ENCODE results near the gene HOXD10.

HOXD10 gene

DNA sequence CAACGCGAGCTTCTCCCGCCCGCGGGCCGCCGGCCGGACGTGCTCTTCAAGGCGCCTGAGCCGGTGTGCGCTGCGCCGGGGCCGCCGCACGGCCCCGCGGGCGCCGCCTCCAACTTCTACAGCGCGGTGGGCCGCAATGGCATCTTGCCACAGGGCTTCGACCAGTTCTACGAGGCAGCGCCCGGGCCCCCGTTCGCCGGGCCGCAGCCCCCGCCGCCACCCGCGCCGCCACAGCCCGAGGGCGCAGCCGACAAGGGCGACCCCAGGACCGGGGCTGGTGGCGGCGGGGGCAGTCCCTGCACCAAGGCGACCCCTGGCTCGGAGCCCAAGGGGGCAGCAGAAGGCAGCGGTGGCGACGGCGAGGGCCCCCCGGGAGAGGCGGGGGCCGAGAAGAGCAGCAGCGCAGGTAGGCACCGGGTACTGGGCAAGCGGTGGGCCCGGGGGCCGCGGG is 8.8 kb upstream of the HOXD10 start:
- DNase-seq: no peak

DNA sequence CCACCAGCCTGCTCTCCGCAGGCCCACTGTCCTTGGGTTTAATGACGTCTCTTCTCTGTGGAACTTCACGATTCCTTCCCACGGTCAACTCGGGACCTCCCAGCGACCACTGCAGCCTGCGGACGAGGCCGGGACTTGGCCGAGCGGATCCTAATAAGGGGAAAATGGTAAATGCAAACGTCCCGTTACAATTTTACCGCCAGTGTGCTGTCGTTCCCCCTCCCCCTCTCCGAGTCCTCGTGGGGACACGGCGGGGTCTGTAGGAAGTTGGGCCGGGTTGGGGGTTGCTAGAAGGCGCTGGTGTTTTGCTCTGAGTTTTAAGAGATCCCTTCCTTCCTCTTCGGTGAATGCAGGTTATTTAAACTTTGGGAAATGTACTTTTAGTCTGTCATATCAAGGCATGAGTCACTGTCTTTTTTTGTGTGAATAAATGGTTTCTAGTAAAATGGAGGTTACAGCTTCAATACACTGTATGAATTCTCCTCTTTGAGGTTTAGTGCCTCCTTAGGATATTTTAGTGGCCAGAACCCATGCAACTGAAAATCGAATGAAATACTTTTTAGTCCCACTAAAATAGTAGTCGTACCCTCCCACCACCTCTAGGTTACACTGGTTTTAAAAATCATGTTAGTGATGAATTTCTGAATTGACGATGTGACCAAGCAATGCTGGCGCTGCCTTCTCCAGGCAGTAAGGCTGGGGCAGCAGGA is 7.2 kb upstream of the HOXD10 start:
- DNase-seq: no peak

DNA sequence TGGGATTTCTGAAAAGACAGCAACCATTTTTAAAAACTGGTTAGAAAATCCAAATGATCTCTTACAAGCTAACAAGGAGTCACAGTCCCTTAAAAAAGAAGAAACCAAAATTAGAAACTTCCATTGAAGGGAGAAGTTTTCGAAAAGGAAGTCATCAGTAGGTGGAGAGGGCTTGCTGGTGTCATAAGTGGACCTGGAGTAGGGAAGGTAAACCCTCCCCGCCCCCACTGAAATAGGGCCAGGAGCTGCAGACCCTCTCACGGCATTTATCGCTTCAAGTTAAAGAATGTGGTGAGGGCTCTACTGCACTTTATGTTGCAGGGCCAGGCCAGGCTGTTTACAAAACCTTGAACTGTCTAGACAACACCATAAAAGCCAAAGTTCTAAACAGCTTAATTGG is 6.6 kb upstream of the HOXD10 start:
- no peak for DNase-seq

DNA sequence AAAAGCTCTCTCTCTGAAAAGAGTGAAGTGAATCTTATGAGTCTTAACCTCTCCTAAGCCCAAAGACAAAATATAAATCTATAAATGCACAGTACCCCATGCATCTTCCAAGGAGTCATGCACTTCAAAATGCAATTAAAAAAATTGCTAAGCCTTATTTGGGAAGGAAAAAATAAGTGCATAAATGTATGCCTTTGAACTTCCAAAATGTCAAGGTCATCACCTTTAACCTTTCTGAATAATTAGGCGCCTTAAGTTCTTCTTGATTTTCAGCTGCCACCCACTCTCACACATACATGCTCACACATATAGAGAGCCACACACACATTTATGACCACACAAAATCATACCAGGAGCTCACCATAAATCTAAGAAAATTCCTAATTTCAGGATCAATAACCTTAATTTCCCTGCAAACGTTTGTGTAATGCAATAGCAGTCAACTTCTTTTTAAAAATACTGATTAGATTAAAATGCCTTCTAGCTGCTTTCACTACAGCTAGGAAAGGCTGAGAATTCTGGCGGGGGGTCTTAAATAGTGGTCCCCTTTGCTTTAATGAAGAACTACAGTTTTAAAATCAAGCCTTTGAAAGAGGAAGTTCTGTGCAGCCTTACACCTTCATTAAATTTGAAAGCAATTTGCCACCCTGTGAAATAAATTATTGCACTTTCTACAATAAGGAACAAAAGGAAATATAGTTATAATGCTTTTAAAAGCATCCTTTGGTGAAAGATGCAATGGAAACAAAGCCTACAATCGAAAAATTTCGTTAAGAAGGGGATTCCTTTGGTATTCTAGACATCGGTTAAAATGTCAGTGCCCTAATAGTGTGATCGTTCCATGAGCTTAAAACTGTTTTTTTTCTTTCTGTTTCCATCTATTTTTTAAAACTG is 5.9 kb upstream of the HOXD10 start:
- no peak for DNase-seq

DNA sequence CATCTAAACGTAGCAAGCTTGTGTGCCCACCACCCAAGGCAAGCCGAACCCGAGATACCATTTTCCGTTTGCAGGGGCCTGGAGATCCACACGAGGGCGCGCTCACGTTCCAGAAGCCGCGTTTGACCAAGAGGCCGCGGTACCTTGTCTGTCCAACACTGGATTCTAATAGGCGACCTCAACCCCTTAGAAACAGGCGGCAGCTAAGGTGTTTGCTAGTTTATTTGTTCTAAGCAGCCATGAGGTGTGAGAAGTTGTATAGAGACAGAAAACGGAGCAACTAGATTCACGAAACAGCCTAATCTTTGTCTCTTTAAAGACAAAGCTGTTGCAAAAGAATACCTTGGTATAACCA is 5.3 kb upstream of the HOXD10 start:
- DNase-seq: peak; percentile 78

DNA sequence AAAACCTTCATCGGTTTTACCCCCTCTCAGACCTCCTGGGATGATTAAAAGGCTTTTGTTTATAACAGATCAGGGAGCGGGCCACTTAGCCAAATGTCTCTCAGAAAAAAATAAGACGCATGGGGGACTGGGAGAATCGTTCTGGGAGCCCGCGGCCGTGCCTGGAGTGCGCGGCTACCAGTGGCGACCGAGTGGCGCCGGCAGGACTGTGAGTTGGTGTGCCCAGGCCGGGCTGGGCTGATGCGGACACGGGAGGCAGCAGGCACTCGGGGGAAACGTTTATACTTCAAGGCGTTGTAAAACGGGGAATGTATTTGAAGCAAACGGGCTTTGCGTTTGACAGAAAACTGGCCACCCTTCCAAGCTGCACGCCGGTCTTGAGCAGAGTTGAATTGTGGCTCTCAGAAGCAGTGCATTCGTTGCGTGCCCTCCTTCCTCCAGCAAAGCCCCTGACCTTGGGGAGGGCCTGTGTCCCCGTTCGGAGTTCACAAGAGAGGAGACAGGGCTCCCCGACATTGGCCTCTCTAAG is 4.7 kb upstream of the HOXD10 start:
- DNase-seq: no peak

DNA sequence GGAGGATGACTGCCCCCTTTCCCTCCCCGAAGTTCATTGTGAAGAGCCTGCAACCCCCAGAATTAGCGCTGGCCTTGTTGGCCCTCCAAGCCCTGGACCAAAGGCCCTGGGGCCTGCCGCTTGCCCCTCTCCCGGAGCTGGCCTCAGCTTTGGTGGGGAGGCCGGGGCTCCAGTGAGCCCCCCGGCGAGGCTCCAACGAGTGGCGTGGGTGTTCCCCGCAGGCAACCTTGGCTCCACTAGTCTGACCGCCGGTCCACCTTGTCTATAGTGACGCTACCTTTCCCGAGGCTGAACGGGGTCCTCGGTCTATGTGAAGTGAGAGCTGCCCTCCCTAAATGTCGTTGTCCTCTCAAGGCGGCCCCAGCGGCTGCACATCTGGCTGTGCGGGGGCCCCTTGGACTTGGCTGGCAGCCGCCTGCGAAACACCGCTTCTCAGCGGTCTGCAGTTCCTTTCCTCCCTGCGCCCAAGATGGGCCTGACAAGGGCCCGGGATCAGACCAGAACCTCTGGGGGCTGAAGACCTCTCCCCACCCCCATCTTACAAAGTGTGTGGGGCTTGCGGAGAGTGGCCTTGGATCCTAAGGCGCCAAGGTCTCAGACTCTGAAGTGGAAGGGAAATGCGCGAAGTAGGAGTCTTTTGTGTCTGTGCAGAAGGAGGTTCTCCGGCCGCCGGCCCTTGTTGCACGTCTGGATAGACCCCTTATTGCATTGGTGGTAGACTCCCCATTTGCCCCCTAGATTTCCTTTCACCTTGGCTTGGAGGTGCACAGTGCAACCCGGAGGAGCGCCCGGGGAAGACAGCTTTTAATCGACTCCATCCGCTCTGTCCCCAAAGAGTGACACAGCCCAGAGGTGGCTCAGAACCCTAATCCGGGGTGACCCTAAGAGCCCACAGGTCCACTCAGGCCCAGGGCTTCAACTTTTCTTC is 3.9 kb upstream of the HOXD10 start:
- no peak for DNase-seq

DNA sequence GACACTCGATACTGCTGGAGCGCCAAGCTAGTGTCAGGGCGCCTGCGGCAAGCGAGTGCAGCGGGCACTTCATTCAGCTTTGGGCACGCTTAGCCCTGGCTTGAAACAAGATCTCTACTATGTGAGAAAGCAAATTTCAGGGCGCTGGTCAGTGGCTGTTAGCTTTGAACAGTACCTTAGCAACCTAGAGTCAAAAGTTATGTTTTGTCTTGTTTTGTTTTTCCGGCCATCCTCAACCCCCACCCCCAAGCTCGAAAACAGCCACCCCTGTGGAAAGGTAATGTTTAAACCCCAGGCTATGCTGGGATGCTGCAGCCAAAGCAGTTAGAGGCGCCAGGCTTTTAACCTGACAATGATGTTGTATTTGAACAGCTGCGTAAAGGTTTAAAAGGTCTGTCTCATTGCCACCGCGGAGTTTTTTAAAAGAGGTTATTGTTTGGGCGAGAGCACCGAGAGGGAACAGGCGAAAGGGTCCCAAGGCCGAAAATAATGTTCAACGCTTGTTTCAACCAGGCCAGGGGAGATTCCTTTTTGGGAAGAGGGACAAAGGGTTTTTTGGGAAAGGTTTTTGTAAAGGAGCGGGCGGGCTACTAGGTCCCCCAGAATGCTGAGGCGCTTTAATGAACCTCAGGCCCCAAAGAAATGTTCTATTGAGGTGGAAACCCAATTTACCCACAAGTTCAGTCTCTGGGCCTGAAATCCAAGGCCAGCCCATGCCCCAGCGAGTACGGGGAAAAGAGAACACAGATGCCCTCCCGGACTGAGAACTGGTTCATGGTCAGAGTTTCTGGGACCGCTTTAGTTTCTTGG is 2.3 kb upstream of the HOXD10 start:
- DNase-seq: peak; percentile 90

DNA sequence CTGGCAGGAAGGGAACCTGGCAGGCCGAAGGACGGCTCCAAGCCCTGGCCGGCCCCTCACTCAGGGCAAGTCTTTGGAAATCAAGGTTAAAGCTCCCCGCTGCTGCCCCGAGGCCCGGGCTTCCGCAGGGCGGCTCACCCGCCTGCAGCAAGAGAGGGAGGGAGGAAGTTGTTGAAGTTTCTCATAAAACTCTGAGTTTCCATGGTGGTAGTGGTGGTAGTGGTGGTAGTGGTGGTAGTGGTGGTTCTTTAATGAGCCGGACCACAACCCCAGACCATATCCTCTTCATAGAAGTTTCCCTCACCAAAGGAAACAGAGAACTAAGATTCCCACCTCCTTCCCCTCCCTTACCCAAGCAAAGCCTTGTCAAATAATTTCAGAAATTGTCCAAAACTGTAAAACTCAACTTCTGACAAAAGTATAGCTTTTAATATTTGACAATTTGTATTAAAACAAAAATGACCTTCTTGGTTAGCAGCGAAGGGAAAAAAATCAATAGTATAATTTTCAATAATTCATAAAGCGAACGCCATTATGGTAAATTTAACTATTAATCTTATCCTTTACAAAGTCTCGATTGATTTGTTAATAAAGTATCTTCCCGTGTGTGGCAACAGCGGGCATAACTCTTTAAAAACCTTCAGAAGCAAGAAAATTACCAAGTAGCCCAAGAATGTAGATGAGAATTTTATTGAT is 1.5 kb upstream of the HOXD10 start:
- no peak for DNase-seq

DNA sequence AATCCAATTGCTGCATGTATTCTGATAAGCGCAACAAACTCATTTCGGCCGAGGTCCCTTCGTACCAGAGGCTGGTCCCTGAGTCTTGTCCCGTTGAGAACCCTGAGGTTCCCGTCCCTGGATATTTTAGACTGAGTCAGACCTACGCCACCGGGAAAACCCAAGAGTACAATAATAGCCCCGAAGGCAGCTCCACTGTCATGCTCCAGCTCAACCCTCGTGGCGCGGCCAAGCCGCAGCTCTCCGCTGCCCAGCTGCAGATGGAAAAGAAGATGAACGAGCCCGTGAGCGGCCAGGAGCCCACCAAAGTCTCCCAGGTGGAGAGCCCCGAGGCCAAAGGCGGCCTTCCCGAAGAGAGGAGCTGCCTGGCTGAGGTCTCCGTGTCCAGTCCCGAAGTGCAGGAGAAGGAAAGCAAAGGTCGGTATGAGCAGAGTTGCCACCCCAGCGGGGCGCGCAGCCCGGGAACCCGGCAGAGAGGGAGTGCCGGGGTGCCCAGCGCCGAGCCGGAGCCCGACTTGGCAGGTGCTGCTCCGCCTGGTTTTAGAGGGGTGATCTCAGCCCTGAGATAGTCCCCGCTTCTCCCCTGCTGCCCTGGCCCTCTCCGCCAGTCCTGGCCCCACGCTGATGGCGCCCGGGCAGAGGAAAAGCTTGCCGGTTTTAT is 714 bp downstream of the HOXD10 start:
- no peak for DNase-seq

DNA sequence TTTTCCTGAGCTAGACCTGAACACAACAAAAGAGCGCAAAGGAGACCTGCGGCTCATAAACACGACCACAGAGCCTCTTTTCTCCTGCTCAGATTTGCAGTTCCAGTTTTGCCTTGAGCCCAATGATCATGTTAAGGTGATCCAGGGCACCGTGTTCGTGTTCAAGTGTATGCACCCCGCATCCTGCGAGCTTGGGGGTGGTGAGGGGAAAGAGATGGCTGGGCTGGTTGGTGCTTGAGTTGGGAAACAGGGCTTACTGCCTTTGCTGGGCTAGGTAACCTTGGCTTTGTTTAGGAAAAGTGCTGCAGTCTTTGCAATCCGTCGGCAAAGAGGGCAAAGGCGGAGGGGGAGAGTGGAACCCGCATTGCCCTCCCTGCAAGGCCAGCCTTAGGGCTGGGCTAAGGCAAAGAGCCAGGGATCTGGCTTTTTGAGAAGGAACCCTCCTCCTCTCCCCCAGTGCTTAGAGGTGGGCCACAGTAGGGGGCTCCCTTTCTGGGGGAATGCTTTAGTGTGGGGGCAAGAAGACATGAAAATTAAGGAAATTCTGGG is 1.3 kb downstream of the HOXD10 start:
- no peak for DNase-seq

DNA sequence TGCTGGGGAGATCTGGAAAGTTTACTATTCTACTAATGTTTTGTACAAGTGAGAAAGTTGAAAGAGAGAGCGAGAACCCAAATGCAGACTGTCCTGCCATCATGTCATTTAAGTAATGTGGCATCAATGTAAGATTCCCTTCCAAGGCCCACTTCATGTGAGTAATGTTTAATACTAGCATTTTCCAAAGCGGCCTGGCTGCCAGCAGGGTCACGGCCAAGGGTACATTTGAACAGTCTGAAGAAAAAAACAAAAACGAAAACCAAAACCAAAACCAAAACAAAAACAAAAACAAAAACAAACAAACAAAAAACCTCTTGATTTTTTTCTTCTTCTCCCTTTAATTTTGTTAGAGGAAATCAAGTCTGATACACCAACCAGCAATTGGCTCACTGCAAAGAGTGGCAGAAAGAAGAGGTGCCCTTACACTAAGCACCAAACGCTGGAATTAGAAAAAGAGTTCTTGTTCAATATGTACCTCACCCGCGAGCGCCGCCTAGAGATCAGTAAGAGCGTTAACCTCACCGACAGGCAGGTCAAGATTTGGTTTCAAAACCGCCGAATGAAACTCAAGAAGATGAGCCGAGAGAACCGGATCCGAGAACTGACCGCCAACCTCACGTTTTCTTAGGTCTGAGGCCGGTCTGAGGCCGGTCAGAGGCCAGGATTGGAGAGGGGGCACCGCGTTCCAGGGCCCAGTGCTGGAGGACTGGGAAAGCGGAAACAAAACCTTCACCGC is 2.2 kb downstream of the HOXD10 start:
- DNase-seq: peak; percentile 66

DNA sequence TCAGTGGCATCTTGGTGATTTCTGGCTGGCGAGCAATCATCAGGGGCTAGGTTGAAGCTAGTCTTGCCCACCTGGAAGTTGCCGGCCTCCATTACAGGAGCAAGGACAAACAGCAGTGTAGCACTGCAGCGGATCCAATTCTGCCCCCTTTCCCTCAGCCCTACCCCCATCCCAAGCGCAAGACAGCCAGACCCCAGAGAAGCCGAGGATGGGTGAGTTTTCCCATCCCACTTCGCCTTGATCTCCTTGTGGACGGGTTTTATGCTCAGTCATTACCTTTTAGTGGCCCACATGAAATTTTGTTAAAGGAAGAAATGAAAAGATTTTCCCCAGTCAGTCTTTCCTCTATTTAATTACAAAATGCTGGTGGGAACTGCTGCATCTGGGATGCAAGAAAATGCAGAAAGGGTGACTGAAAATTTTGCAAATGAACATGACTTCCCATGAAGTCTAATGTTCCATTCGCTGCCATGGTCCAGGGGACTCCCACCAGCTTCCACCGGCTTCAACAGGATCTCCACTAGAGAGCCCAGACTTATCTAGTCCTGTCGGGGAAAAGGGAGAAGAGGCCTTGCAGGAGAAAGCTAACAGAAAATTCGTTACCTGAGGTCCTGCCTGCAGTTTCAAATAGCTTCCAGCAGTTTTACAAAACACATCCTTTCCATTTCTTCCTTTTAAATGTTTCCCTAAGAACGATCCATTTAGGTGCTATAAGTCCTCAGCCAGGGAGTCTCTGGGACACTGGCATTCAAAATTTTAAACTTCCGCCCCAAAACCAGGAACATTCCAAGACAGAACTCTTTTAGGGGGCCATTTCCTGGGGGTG is 4.0 kb downstream of the HOXD10 start:
- DNase-seq: no peak

DNA sequence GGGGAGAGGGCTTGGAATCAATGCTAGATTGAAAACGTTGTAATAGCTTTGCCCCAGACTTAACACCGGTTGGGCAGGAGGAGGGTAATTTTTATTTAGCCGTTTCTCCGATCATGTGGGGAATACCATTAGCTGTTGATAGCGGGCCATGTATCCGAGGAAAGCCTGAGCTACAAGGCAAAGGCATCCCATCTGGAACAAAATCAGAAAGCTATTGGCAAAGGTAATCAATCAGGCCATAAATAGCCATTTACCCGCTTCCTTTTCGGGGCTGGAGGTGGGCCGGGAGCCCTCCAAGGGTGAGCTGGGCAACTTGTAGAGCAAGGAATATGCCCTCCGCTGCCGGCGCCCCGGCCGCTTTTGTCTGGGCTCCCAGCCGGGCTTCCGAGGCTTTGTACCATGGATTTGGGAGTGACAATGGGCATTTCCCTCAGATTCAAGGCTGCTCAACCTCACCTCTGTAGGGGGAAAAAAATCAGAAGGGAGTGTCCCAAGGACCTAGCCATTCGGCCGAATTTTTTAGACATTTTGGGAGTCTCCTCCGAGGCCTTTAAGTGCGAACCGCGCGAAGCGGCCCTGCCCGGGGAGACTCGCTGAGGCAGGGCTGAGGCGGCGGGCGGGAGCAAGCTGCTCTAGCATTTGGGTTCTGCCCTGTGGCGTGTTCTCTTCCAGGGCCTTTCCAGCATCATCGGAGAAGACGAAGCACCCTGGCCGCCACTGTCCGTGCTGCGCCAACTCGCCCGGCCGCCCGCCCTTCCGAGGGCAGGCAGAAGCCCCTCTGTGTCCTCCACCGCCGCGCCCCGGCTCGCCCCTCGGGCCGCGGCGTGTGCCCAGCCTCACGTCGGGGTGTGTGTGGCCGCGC is 4.8 kb downstream of the HOXD10 start:
- no peak for DNase-seq

DNA sequence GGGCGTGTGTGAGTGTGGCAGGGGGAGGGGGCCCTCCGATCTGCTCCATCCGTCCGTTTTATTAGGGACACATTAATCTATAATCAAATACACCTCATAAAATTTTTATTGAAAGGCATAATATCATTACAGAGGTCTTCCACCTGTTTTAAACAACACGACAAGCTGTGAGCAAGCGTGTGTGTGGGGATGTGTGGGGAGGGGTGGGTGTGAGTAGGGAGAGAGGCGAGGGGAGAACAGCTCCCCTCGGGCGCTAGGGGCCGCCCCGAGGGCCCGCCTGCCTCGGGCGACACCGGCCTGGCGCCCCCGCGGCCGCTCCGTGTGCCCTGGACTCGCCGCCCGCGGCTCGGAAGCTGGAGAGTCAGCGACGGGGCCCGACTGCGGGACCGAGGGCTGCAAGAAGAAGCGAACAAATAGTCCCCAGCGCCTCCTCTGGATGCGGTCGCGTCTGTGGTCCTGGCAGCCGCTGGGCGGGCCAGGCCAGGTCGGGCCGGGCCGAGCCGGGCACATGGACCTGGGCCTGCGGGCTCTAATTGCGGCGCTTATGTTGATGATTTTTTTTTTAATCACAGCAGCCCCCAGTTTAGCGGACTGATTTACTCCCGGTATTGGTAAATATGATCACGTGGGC is 5.6 kb downstream of the HOXD10 start:
- no peak for DNase-seq

DNA sequence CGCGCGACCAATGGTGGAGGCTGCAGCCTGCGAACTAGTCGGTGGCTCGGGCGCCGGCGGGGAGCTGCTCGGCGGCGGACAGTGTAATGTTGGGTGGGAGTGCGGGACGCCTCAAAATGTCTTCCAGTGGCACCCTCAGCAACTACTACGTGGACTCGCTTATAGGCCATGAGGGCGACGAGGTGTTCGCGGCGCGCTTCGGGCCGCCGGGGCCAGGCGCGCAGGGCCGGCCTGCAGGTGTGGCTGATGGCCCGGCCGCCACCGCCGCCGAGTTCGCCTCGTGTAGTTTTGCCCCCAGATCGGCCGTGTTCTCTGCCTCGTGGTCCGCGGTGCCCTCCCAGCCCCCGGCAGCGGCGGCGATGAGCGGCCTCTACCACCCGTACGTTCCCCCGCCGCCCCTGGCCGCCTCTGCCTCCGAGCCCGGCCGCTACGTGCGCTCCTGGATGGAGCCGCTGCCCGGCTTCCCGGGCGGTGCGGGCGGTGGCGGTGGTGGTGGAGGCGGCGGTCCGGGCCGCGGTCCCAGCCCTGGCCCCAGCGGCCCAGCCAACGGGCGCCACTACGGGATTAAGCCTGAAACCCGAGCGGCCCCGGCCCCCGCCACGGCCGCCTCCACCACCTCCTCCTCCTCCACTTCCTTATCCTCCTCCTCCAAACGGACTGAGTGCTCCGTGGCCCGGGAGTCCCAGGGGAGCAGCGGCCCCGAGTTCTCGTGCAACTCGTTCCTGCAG is 6.3 kb downstream of the HOXD10 start, which contains the start of gene HOXD9:
TSS of gene HOXD9 (plus strand) at position 37 of the 728 bp plus-strand sequence. CDS start at position 87, 50 bp downstream.
- DNase-seq: peak; percentile 50
